ENCODE measurements around the gene GDI2.

- TF ChIP-seq, protein P1, sequence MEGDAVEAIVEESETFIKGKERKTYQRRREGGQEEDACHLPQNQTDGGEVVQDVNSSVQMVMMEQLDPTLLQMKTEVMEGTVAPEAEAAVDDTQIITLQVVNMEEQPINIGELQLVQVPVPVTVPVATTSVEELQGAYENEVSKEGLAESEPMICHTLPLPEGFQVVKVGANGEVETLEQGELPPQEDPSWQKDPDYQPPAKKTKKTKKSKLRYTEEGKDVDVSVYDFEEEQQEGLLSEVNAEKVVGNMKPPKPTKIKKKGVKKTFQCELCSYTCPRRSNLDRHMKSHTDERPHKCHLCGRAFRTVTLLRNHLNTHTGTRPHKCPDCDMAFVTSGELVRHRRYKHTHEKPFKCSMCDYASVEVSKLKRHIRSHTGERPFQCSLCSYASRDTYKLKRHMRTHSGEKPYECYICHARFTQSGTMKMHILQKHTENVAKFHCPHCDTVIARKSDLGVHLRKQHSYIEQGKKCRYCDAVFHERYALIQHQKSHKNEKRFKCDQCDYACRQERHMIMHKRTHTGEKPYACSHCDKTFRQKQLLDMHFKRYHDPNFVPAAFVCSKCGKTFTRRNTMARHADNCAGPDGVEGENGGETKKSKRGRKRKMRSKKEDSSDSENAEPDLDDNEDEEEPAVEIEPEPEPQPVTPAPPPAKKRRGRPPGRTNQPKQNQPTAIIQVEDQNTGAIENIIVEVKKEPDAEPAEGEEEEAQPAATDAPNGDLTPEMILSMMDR (optimal IDR thresholded peaks at IDR 0.05 in 1 of 3, IDR thresholded peaks at IDR 0.05 in 1 of 3, conservative IDR thresholded peaks at IDR 0.05 in 1 of 3; ENCODE audit: extremely low read depth in 1 of 3, insufficient read depth in 2 of 3, low read length in 3 of 3), result no peak
- no peak for TF ChIP-seq EZH2 (IDR thresholded peaks at IDR 0.05; ENCODE audit: low read length)
These were observed 18.2 kb upstream of the GDI2 start for GRCh38 chr10:5831446-5831782.

Measured in keratinocyte (primary cell).